Measurements from ENCODE around the gene MACROH2A1.
A peak's percentile ranks its signal among the peaks of the same experiment; 100 is the strongest.

MACROH2A1 gene

GRCh38 chr5:135398855-135399793, at the start of gene MACROH2A1:
Gene MACROH2A1 (minus strand): TSS chr5:135399231. CDS start chr5:135389093, 10,138 bp downstream.
- peak; percentile 74 for DNase-seq

GRCh38 chr5:135448071-135448739, 49.2 kb upstream of the MACROH2A1 start:
- no peak for DNase-seq

DNA sequence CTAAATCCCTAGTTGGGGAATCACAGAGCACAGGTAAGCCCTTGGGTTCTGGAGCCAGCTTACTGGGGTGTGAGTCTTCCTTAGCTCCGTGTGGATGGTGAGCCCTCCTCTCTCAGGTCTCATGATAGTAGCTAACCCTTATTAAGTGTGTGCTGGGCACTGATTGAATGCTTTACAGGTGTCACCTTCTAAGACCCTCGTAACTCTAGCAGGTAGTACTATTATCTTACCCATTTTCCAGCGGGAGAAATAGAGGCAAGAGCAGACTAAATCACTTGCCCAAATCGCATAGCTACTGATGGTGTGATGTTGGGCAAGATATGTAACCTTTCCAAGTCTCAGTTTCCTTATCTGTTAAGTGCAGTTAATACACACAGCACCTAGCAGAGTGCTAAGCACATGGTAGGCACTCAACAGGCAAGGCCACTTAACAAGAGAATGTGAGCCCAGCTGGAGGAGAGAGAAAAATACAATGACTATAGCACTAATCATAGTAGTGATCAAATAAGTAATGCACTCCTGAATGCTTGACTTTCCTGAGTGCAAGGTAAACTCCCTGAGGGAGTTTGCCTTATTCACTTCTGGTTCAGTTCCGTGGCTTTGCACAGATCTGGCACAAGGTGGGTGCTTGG, 48.4 kb upstream of the MACROH2A1 start, which contains the start of gene DCANP1:
Gene DCANP1 (minus strand): TSS at position 51 of the 632 bp plus-strand sequence. CDS start 240 bp downstream, outside the sequence.
- no peak for DNase-seq

- no peak for DNase-seq
These were observed 47.6 kb upstream of the MACROH2A1 start for GRCh38 chr5:135446615-135447014.

GRCh38 chr5:135446206-135446605, 47.2 kb upstream of the MACROH2A1 start:
- DNase-seq: no peak

DNA sequence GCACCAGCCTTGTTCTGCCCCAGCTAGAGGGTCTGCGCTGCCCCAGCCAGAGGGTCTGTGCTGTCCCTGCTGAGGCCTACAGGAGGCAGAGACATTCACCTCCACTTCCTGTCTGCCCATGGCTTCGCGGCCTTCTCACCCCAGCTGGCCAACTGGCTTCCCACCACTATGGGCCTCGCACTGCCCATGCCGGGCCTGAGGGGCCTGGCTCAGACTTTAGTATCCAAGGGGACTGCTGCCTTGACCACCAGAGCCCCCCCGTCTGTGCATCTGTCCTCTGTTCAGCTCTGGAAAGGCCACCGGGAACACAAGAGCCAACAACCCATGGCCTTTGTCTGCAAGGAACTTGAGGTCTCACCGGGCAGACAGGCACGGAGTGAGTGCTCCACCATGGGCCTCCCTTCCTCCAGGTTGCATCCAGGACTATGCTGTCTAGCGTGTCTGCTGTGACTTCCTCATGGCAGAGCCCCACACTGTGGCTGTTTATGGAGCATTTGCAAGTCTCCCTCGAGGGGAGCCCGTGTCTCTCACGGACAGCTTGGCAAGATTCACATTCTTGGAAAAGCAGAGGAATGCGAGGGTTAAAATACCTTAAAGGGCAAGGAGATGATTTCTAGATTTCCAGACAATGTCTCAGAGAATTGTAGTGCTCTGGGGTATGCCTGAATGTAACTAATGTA, 46.4 kb upstream of the MACROH2A1 start:
- DNase-seq: no peak

- DNase-seq: no peak
These were observed 45.9 kb upstream of the MACROH2A1 start for GRCh38 chr5:135444881-135445280.

- DNase-seq: no peak
These were observed 45.3 kb upstream of the MACROH2A1 start for GRCh38 chr5:135444360-135444759.

DNA sequence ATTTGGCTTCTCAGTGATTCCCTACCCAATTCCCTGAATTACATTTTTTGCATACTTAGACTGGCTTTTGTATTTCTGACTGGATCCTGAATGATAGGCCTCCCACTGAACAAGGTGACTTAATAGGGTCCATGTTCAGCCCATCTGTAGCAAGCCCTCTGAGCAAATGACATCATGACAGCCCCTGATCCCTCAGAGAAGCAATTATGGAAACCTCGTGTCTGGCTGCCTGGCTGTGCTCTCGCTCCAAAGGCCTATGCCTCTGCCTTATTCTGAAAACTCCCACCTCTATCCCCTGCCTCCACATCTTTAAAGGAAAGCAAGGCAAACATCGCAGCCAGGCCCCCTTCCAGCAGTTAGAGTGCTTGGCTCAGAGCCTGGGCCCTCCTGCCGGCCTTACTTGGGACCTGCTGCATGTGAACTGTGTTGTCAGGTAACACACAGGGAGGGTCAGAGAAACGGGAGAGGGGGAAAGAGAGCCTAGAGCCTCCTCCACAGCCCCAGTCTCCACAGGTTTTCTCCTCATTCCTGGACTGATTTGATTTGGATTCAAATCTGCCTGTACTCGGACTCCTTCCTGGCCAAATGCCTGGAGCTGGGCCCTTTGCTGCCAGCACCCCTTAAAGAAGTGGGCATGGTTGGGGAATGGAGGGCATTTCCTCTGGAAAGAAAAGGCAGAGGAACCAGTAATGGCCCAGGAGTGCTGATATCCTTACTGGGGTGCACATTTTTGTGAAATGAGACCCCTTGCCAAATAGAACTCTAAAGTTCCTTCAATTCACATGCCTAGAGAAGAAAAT, 44.3 kb upstream of the MACROH2A1 start:
- DNase-seq: no peak

- DNase-seq: no peak
These were observed 43.6 kb upstream of the MACROH2A1 start for GRCh38 chr5:135442431-135443160.

DNA sequence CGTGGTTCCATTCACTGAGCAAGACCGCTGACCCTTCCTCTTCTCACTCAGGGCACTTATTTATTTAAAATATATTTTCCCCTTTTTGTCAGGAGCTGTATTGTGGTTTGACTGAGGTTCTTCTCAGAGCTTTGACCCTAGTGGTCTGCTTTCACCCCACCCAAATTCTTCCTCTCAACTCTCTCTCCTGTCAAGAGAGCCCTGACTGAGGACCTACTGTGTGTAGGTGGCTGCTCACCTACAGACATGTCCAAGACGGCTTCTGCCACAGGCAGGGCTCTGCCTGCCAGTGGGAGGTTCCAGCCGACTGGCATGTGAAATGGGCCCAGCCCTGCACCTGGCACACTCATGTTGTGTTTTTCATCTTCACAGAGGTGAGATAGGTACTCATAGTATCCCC, 42.9 kb upstream of the MACROH2A1 start:
- DNase-seq: no peak

DNA sequence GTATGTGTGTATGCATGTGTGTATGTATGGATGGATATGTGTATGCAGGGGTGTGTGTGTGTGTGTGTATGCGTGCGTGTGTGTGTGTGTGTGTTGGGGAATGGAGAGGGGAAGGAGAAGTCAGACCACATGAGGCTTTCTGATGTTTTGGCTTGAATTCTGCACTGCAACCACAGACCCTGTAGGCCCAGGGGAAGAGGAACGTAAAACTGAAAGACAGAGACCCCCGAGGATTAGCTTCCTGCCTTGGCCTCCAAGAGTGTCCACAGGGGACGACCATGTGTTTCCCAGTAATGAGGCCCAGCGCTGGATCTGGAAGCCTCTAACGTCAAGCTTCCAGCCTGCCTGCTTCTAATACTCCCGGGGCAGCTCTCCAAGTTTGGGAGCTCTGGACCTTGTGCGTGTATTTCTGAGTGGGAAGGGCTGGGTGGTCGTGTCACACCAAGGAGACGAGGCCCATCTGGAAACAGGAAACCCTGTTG, 42.4 kb upstream of the MACROH2A1 start:
- no peak for DNase-seq

- no peak for DNase-seq
These were observed 41.9 kb upstream of the MACROH2A1 start for GRCh38 chr5:135440916-135441315.

GRCh38 chr5:135439231-135440205, 40.5 kb upstream of the MACROH2A1 start:
- DNase-seq: no peak

- DNase-seq: no peak
These were observed 39.7 kb upstream of the MACROH2A1 start for GRCh38 chr5:135438636-135439221.

- no peak for DNase-seq
These were observed 38.9 kb upstream of the MACROH2A1 start for GRCh38 chr5:135437796-135438560.

- no peak for DNase-seq
These were observed 38.4 kb upstream of the MACROH2A1 start for GRCh38 chr5:135437422-135437795.

DNA sequence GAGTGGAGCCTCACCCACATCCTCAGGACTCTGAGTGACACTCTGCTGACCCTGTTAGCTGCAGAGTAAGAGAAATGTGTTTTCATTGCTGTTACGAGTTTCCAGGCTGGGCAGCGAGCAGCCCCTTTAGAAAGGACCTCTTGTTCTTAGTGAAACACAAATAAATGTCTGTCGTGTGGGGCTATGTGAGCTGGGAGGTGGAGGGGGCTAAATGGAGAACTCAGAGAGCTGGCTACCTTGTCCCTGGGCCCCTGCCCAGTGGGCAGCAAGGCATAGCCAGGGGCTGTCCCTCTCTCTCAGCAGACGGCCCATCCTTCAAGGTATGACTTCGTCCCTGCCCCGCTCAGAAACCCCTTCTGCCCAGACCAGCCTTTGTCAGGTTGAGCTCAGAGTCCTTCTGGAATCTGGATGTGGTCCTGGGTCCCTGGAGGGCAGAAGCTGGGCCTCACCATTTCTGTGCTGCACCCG, 38.0 kb upstream of the MACROH2A1 start:
- DNase-seq: no peak
